Left forelimb (tissue), 1 donor: ENCODE results near the gene ALDH1A3.
A peak's percentile ranks its signal among the peaks of the same experiment; 100 is the strongest.

Experiments used
- DNase-seq: peaks from one replicate; pipeline ENCODE4 v3.0.0-alpha.2; 2018; ENCODE audit warnings: low spot score

Gene ALDH1A3

DNA sequence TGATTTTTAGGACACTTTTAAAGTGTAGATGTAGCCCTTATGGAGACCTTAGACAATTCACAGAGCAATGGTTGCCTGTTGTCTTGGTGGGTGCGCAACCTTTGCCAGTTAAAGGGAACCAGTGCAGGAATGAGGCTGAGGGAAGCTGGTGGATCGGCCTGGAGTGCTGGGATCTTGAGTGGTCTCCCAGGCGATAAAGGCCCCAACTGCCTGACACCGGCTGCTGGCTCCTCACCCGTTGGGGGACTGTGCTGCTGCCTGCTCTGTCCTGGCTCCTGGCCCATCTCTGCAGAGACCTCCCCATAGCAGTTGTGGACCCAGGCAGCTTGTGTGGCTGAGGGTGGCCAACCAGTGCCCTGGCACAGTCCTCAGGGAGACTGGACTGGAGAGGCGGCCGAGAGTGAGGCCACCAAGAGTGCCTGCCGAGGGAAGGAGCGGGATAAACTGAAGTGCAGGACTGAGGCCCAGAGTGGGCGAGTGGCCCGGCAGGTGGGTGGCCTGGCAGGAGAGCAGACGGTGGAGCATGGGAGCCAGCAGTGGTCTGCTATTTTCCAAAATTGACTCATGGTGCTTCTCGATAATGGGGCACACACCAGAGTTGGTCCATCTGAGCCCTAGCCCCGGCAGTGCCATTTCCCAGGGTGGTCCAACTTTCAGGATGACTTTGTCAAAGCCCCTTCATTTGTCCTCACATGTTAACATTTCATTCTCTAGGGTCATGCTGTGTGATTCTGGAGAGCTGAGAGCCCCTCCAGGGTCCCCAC lies 2.1 kb downstream of the ALDH1A3 start:
- no peak for DNase-seq

DNA sequence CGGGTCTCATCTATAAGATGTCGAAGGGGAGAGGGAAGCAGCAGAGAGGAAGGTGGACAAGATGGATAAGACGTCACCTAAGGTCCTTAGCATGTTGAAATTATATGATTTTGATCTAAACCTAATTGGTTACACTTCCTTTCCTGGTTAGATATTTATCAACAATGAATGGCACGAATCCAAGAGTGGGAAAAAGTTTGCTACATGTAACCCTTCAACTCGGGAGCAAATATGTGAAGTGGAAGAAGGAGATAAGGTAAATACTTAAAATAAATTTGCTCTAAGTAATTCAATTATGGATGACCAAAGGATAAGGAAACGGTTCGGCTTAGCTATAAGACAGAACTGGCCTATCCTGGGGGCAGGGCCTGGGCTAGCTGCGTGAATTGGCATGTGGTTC lies 5.5 kb downstream of the ALDH1A3 start:
- DNase-seq = no peak

DNA sequence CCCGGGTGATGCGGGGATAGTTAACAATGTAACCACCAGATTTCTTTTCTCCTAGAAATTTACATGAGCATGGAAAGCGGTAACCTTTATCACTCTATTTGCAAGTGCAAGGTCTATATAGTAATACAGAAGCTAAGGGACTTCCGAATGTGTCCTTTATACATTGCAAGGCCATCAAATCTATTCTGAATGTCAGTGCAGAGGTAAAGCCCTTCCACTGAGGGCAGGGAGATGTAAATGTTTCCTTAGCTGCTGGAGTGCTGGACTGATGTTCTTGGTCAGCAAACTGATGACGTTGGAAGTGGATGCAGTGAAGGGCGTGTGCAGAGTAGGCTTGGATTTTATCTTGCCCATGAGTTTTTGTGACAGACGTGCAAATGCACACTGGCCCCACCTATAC lies 6.2 kb downstream of the ALDH1A3 start:
- no peak for DNase-seq

DNA sequence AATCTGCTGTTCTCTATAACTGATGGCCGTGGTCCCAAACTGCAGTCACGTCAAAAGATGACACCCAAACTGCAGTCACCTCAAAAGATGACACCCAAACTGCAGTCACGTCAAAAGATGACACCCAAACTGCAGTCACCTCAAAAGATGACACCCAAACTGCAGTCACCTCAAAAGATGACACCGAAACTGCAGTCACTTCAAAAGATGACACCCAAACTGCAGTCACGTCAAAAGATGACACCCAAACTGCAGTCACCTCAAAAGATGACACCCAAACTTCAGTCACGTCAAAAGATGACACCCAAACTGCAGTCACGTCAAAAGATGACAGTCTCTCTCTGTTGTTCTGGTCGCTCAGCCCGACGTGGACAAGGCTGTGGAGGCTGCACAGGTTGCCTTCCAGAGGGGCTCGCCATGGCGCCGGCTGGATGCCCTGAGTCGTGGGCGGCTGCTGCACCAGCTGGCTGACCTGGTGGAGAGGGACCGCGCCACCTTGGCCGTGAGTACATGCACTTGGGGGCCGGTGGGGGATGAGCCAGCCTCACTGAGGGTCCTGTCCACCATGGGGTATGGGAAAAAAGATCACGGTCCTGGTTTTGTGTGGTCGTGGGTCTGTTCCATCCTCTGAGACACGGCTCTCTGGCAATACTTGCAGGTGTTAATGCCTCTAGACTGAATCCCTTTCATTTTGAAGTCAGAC lies 7.7 kb downstream of the ALDH1A3 start:
- DNase-seq = no peak

DNA sequence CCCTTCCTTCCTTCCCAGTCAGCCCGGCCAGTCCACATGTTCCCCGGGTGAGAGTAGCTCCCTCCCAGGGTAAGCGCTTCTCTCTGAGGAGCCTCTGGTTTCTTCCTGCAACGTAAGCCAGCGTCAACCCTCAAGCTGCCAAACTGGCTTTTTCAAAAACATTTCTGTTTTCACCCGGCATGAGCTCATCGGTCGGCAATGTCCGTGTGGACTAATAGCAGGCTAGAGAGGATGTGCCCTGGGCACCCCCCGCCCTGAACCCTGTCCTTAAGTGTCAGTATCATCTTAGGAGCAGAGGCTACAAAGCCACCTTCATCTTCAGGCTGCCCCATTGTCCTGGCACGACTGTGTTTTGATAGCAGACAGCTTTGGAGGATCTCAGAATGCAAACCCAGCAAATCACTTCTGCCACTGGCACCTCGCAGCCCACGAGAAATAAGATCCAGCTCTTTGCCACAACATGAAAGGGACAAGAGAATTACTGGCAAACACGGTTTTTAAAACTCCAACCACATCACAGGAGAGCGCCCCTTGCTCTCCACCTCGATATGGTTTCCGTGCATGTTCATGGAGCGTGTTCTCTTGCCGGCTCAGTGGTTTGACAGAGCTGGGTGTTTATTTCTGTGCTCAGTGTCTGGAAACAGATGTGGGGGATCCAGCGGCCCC lies 9.9 kb downstream of the ALDH1A3 start:
- DNase-seq = no peak

DNA sequence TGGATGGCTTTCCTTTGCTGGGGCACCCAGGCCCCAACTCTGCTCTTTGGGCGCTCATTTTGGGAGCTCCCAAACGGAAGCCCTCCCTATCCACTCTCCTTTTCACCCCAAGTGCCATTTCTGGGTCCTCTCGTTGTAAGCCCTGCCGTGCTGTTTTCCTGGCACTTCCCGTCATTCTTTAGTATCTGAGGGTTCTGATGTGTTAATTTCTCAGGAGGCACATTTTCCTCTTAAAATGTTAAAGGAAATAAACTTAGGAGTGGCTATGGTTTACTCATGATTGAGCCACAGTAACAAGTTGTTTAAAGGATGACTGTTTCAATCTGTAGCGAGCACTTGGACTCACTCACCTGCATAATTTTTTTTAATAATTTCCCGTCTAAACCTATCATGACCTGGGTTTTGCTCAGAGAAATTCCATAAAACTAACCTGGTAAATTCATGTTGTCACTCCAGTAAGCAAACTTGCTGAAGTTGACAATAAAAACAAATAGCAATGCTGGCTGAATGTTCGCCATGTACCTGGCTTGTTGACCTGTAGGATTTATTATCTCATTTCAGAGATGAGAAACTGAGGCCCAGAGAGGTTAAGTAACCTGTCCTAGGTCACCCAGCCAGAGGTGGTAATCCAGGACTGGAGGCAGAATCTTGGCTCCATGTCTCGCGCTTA lies 10.6 kb downstream of the ALDH1A3 start:
- no peak for DNase-seq

DNA sequence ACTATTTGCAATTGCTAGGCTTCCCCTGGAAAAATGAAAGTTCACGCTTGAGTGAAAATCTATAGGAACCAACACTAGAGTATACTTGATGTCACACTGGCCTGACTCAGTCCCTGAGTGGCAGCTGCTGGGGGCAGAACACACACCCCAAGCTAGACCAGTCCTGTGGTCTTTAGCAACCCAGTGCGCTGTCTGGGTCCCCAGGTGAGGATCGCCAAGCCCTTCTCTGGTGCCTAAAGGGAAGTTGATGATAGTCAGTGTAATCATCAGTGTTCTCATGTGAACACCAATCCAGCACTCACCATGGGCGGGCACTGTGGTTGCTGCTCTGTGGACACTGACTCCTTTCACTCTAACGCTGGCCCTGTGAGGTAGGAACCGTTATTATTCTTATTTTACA lies 11.2 kb downstream of the ALDH1A3 start:
- DNase-seq = no peak

DNA sequence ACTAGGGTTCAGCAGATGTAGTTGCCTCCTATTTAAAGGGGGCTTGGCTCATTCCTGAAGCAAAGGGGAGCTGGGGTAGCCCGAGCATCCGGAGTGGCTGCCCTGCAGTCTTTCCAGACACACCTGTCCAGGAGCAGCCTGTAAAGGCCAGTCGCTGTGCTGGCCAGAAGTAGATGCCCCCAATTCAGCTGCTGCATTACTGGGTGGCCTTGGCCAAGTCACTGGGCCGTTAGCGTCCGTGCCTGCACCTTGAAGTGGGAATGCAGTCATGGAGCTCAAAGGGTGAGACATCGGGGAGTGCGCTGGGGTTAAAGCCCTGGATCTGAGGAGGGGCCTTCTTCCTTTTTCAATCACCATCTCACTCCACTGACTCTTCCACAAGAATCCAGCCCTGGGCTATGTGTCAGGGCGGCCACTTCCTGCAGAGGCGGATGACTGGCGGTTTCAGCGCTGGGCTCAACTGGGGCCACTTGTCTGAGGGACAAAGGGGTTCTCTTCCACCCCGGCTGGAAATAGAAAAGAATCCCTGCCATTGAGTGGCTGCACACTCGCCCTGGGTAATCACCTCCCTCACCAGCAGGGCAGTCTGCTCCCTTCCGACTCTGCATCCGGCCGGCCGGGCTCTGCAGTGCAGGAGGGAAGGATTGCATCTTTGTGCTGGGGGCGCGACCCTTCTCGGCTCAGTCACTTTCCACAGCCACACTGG lies 11.8 kb downstream of the ALDH1A3 start:
- DNase-seq = peak; percentile 55

DNA sequence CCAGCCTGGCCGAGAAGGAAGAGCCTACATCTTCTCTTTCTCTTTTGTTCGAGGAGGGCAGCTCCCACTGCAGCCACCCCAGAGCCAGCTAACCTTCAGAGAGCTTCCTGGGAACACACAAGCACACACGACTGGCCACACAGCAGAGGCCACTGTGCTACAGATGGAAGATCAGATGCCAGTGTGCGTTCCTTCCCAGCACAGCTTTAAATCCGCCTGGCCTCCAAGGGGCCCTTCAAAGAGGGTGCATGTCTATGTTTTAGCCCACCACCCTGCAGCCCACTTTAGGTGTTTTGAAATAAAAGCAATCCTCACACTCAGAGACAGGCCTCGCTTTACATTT lies 12.4 kb downstream of the ALDH1A3 start:
- no peak for DNase-seq

DNA sequence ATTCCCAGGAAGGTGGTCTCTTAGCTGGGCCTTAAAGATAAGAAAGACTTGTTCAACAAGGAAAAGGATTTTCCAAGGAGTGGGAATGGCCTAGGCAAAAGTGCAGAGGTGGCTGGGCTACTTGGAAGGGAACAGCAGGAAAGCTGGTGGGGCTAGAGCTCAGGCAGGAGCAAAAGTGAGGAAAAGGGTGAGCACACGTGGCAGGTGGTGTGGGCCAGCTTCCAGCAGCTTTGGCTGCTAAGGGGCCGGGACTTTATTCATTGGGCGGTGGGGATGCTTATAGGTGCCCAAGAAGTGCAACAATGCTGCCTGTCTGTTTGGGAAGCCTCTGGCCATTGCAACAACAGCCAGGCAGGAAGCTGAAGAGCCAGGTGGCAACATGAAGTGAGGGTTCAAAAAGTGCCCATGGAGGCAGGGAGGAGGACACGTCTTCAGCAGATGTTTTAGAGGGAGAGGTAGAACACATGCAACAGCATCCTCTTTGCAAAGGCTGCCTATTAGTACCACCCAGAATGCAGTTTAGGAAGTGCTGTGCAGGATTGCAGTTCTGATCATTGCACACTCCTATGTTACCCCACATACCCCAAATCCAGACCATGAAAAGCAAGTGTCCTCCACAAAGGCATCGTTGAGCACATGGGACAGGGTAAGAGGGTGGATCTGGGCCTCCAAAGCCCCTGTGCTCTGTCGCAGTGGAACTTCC lies 13.8 kb downstream of the ALDH1A3 start:
- DNase-seq = no peak

DNA sequence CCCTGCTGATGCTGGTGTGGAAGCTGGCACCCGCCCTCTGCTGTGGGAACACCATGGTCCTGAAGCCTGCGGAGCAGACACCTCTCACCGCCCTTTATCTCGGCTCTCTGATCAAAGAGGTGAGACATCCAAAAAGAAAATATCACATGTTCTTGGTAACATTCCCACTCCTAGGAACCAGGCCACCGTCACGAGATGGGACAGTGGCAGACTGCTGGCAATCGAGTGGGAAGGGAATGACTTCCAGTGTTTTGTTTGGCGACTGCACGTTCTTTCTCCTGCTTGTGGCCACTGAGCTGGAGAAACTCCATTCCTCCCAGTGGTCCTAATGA lies 14.3 kb downstream of the ALDH1A3 start:
- no peak for DNase-seq

DNA sequence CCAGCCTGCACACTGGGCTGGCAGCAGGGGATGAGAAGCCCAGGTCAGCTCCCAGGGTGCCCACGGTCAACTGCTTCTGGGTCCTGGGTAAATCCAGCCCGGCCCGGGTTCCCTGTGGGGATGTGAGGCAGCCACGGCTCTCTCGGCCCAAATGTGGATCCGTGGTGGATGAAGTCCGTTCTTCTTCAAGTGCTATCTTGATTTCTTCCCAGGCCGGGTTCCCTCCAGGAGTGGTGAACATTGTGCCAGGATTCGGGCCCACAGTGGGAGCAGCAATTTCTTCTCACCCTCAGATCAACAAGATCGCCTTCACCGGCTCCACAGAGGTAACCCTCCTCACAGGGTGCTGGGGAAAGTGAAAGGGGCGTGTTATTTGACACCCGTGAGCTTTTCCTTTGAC lies 16.1 kb downstream of the ALDH1A3 start:
- no peak for DNase-seq

DNA sequence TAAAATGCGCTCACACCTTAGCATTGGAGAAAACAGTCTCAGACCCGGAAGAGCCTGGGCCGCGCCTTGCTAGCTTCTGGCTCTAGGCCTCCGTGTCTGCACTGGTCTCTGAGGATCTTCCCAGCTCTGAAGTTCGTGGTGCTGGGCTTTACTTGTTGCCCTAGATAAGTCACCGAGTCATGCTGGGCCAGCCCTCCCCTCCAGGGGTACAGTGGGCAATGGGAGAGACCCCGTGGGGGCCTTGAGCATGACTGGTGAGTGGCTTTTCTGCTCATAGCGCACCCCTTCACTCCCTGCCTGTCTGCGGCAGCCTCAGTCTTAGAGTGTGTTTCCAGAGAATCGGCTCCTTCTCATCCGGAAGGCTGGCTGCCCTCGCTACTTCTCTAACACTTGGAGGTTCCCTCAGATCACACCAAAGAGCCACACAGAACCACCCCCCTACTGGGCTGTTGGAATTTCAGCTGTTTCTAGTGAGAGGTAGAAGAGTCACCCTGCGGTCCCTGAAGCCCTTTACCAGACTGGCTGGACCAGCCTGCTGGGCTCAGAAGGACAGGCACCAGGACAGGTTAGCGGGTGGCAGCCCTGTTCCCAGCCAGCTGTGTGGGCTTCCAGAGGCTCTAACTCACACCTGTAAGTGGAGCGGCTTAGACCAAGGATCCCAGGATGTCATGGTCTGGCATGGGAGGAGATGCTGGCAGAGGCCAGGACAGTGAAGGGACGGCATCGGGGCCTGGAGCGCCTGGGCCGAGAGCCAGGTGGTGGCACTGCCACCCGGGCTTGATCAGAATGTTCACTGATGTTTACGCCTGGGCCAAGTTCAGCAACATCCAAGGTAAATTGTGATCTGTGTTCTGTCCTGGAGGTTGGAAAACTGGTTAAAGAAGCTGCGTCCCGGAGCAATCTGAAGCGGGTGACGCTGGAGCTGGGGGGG lies 17.9 kb downstream of the ALDH1A3 start:
- DNase-seq = peak; percentile 63

DNA sequence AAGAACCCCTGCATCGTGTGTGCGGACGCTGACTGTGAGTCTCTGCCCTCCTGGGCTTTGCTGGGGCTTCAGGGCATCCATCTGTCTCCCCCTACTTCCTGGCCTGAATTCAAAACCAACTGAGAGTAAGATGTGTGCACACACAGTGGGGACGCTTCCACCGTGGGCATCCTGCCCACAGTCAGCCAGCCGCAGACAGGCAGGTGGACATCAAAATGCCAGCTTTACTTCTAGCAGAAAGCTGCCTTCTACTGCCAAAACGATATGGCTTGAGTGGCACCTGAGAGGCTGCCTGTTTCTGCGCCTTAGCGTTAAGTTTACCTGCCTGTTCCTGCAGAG lies 18.5 kb downstream of the ALDH1A3 start:
- peak; percentile 20 for DNase-seq

DNA sequence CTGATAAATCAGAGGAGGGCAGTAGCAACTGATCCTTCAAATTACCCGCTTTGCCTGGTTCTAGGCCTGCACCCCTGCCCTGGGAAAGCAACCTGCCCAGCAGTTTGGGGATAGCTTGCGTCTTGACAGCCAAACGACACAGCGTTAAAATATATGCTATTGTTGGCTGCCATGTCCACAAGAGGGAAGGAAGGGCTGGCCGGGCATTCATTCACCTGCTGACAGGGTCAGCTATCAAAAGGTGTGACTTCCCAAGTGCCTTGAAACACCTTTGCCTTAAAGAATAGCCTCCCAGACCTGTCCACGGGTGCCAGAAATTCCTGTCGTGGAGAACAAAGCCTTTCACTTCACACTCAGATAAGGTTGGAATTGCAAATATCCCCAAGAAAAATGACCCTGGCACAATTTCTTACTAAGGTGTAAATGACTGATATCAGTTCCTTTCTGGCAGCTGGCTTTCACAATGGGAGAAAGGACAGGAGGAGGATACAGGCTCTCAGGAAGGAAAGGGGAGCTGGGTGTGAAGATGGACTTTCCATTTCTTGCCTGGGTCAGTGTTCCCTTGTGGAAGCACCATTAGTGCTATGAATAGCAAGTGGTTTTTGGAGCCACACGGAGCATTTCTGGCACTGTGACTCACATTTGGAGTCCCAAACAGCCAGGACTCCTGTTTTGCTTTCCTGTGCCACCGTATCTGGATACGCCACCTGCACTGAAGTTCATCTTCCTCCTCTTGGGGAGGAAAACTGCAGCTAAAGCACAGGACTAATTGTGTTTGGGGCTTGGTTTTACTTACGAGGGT lies 19.2 kb downstream of the ALDH1A3 start:
- DNase-seq = no peak

DNA sequence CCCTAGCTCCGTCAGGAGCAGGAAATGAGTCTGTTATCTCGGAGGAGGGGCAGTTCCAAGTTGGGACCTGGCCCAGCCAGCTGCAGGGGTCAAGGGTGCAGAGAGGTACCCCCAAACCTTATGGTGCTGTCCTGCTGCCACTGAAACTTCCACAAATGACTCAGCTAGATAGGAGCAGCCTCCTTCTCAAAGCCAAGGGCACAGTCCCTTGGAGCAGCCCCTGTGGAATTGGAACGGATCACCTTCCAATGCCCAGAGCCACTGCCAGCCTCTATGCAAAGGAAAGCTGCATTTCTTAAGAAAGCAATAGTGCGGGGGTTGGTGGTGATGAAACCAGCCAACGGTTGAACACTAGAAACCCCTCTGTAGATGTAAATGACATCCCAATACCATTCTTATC lies 20.0 kb downstream of the ALDH1A3 start:
- no peak for DNase-seq

DNA sequence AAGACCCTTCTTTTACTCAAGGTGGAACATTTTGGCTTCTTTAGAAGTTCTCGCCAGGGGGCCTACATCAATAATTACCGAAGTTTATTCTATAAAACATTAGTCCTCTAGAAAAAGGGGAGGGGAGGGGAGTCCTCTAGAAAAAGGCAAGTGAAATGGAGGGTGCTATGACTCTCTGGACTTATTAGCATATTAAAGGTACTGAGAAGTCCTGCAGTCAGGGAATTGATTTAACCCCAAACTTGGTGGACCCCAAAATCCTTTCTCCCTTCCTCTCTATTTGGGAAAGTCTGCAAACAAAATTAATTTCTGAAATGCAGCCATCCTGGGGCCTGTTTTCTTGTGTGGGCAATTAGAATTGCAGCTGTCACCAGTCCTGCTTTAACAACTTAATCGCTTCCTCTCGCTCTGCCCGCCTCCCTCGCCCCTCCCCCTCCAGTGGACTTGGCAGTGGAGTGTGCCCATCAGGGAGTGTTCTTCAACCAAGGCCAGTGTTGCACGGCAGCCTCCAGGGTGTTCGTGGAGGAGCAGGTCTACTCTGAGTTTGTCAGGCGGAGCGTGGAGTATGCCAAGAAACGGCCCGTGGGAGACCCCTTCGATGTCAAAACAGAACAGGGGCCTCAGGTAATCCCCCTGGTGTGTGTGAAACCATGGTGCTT lies 20.6 kb downstream of the ALDH1A3 start:
- DNase-seq = no peak

DNA sequence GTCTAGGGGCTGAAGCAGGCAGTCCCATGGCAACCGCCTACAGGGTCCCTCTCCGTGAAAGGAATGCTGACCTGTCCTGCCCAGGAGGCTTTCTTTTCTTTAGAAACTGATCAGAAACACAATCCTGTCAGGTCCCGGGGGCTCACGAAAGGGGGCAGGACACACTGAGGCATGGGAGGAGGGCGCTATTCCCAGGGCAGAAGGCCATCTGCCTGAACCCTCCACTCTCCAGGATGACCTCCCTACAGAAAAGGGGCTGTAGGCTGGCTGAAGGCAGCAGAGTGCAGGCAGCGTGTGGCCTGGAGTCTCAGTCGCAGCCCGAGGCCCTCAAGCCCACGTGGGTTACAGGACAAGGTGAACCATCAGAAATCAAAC lies 21.2 kb downstream of the ALDH1A3 start:
- DNase-seq = no peak

DNA sequence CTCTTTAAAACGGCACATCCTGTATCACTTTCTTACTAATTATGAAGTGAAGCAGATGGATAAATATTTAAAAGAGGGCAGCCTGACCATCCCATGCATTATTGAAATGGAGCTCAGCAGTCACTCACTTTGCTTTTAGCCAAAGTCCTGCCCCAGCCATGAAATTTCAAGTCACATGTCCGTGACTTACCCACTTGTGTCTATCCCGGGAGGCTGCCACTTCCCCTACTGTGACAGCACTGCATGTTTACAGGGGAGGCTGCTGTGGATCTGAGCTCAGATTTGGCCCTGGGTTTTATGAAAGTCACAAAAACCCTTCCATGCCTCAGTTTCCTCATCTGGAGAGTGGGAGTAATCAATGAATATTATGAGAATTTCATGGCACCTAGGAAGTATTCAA lies 21.7 kb downstream of the ALDH1A3 start:
- DNase-seq = no peak
